ENCODE measurements around the gene FNTB.

The FNTB gene

GRCh38 chr14:64986648-64987437 is at the start of gene FNTB:
TSS of gene FNTB (plus strand) at chr14:64986895. CDS start at chr14:64986954, 59 bp downstream.
- DNase-seq (ENCODE audit: low read depth), result peak; percentile 97

GRCh38 chr14:64937171-64937820 is 49.4 kb upstream of the FNTB start:
- DNase-seq (ENCODE audit: low read depth), result no peak

- no peak for DNase-seq (ENCODE audit: low read depth)
These were observed 48.9 kb upstream of the FNTB start for GRCh38 chr14:64937821-64938193.

- no peak for DNase-seq (ENCODE audit: low read depth)
These were observed 47.5 kb upstream of the FNTB start for GRCh38 chr14:64938972-64939816.

- DNase-seq (ENCODE audit: low read depth), result no peak
These were observed 46.9 kb upstream of the FNTB start for GRCh38 chr14:64939817-64940190.

GRCh38 chr14:64940336-64940910 is 46.3 kb upstream of the FNTB start:
- DNase-seq (ENCODE audit: low read depth), result no peak

GRCh38 chr14:64942531-64943111 is 44.1 kb upstream of the FNTB start, which contains the start of gene GPX2:
TSS of gene GPX2 (minus strand) at chr14:64942745. CDS start at chr14:64942726, 19 bp downstream.
- DNase-seq (ENCODE audit: low read depth), result no peak

- DNase-seq (ENCODE audit: low read depth), result no peak
These were observed 43.1 kb upstream of the FNTB start for GRCh38 chr14:64943556-64943955.

- DNase-seq (ENCODE audit: low read depth), result no peak
These were observed 42.7 kb upstream of the FNTB start for GRCh38 chr14:64944041-64944440.

- no peak for DNase-seq (ENCODE audit: low read depth)
These were observed 41.8 kb upstream of the FNTB start for GRCh38 chr14:64944861-64945260.

GRCh38 chr14:64945431-64946178 is 41.1 kb upstream of the FNTB start:
- no peak for DNase-seq (ENCODE audit: low read depth)

GRCh38 chr14:64946310-64947045 is 40.2 kb upstream of the FNTB start:
- DNase-seq (ENCODE audit: low read depth), result no peak

GRCh38 chr14:64947710-64948611 is 38.7 kb upstream of the FNTB start:
- no peak for DNase-seq (ENCODE audit: low read depth)

- DNase-seq (ENCODE audit: low read depth), result no peak
These were observed 38.0 kb upstream of the FNTB start for GRCh38 chr14:64948612-64949210.

- no peak for DNase-seq (ENCODE audit: low read depth)
These were observed 35.8 kb upstream of the FNTB start for GRCh38 chr14:64950889-64951288.

GRCh38 chr14:64951291-64951690 is 35.4 kb upstream of the FNTB start:
- no peak for DNase-seq (ENCODE audit: low read depth)

- peak; percentile 38 for DNase-seq (ENCODE audit: low read depth)
These were observed 35.0 kb upstream of the FNTB start for GRCh38 chr14:64951724-64952123.

GRCh38 chr14:64952598-64953309 is 33.9 kb upstream of the FNTB start:
- DNase-seq (ENCODE audit: low read depth), result no peak

Measured in fibroblast of gingiva (primary cell).